Mesenchymal stem cell (in vitro differentiated cells and primary cell): ENCODE measurements around the gene LINC00237. TPM values are rescaled to one million over a fixed set of nuclear protein-coding genes. Genes with fewer than 3 reads are reported as not detected.

Experiments used
- DNase-seq: peaks from one replicate; pipeline ENCODE4 v3.0.0-alpha.2; 2013
- H2AFZ ChIP-seq: one replicate; pipeline ENCODE4 v1.6.1; 2013; ENCODE audit warnings: low read depth, mild to moderate bottlenecking, control low read depth, inconsistent platforms, low read length, moderate library complexity
- H2AK5ac ChIP-seq: 2 replicates; pipeline ENCODE4 v1.6.1; 2013; ENCODE audit warnings: low read length, moderate library complexity, mild to moderate bottlenecking, inconsistent platforms; ENCODE audit not compliant: severe bottlenecking
- H2BK120ac ChIP-seq: one replicate; pipeline ENCODE4 v1.6.1; 2013; ENCODE audit warnings: low read depth, mild to moderate bottlenecking, inconsistent platforms, low read length, moderate library complexity
- H2BK12ac ChIP-seq, 2 experiments: one replicate each; pipeline ENCODE4 v1.6.1; 2013; ENCODE audit warnings: inconsistent platforms in 2 of 2, low read length in 2 of 2, mild to moderate bottlenecking in 2 of 2, moderate library complexity in 2 of 2, control low read depth in 1 of 2
- H2BK15ac ChIP-seq: one replicate; pipeline ENCODE4 v1.6.1; 2013; ENCODE audit warnings: mild to moderate bottlenecking, low read depth, inconsistent platforms; ENCODE audit not compliant: poor library complexity, severe bottlenecking
- H2BK5ac ChIP-seq: 2 replicates; pipeline ENCODE4 v1.6.1; 2013; ENCODE audit warnings: low read depth, mild to moderate bottlenecking, low read length, control low read depth, inconsistent platforms; ENCODE audit not compliant: poor library complexity, severe bottlenecking
- H3K14ac ChIP-seq, 2 experiments: one replicate each; pipeline ENCODE4 v1.6.1; 2013; ENCODE audit warnings: inconsistent platforms in 2 of 2, low read length in 2 of 2, control low read depth in 1 of 2, mild to moderate bottlenecking in 1 of 2, moderate library complexity in 1 of 2
- H3K18ac ChIP-seq, 2 experiments: one replicate each; pipeline ENCODE4 v1.6.1; 2013; ENCODE audit warnings: inconsistent platforms in 2 of 2, low read length in 2 of 2, control low read depth in 1 of 2, low read depth in 1 of 2, mild to moderate bottlenecking in 1 of 2
- H3K23ac ChIP-seq, 2 experiments: one replicate each; pipeline ENCODE4 v1.6.1; 2013; ENCODE audit warnings: inconsistent platforms in 2 of 2, low read length in 2 of 2, mild to moderate bottlenecking in 2 of 2, moderate library complexity in 2 of 2, control low read depth in 1 of 2
- H3K27ac ChIP-seq: 2 replicates; pipeline ENCODE4 v1.5.1; 2013; ENCODE audit warnings: mild to moderate bottlenecking, moderate library complexity, low read length, control low read depth, inconsistent platforms; ENCODE audit not compliant: poor library complexity, severe bottlenecking
- H3K27me3 ChIP-seq, 2 experiments: 2 replicates each; pipeline versions ENCODE4 v1.6.1 to v1.7.0; 2013; ENCODE audit warnings: low read length in 2 of 2, mild to moderate bottlenecking in 2 of 2, moderate library complexity in 2 of 2, control low read depth in 1 of 2, inconsistent platforms in 1 of 2; ENCODE audit not compliant: control insufficient read depth in 1 of 2, insufficient read depth in 1 of 2
- H3K36me3 ChIP-seq, 2 experiments: 2 replicates each; pipeline versions ENCODE4 v1.6.1 to v1.7.0; 2013; ENCODE audit warnings: low read length in 2 of 2, control low read depth in 1 of 2, inconsistent platforms in 1 of 2, low read depth in 1 of 2, mild to moderate bottlenecking in 1 of 2; ENCODE audit not compliant: insufficient read depth in 2 of 2, control insufficient read depth in 1 of 2
- H3K4ac ChIP-seq, 2 experiments: one replicate each; pipeline ENCODE4 v1.6.1; 2013; ENCODE audit warnings: inconsistent platforms in 2 of 2, low read length in 2 of 2, mild to moderate bottlenecking in 2 of 2, moderate library complexity in 2 of 2, control low read depth in 1 of 2, low read depth in 1 of 2
- H3K4me1 ChIP-seq: 2 replicates; pipeline ENCODE4 v1.6.1; 2013; ENCODE audit warnings: low read depth, low read length, control low read depth; ENCODE audit not compliant: control insufficient read depth, insufficient read depth
- H3K4me2 ChIP-seq: 2 replicates; pipeline ENCODE4 v1.6.1; 2013; ENCODE audit warnings: low read length, mild to moderate bottlenecking, inconsistent platforms; ENCODE audit not compliant: poor library complexity, severe bottlenecking
- H3K4me3 ChIP-seq, 2 experiments: 2 replicates each; pipeline versions ENCODE4 v1.5.1 to v1.7.0; 2013; ENCODE audit warnings: low read length in 2 of 2, mild to moderate bottlenecking in 2 of 2, control low read depth in 1 of 2, low read depth in 1 of 2; ENCODE audit not compliant: insufficient read depth in 1 of 2
- H3K79me1 ChIP-seq: replicated peaks from 2 replicates; pipeline ENCODE4 v1.6.1; 2013; ENCODE audit warnings: mild to moderate bottlenecking, control low read depth, low read length, inconsistent platforms; ENCODE audit not compliant: poor library complexity, severe bottlenecking
- H3K9ac ChIP-seq: 2 replicates; pipeline ENCODE4 v1.7.0; 2013; ENCODE audit warnings: mild to moderate bottlenecking, low read length, moderate library complexity
- H3K9me3 ChIP-seq: 2 replicates; pipeline ENCODE4 v1.7.0; 2013; ENCODE audit warnings: mild to moderate bottlenecking, low read length; ENCODE audit not compliant: control insufficient read depth
- H4K8ac ChIP-seq: one replicate; pipeline ENCODE4 v1.6.1; 2013; ENCODE audit warnings: inconsistent platforms, mild to moderate bottlenecking, low read length, moderate library complexity
- H4K91ac ChIP-seq: one replicate; pipeline ENCODE4 v1.6.1; 2013; ENCODE audit warnings: mild to moderate bottlenecking, low read length, inconsistent platforms
- WGBS: methylation state at CpG from one replicate; pipeline ENCODE4 v1.1.7; 2013; ENCODE audit warnings: mixed read lengths; 5-methylcytosine and 5-hydroxymethylcytosine counted together
- polyA plus RNA-seq, 2 experiments: library from polyadenylated mRNA; stranded (reverse); fragments of 200-250 nt; gene quantifications; one replicate each; pipeline ENCODE4 v1.2.3, GENCODE V29; 2013

The LINC00237 gene
- polyA plus RNA-seq (2013, experiment 1 of 2), result not detected
- not detected for polyA plus RNA-seq (2013, experiment 2 of 2)

- Histone ChIP-seq H2BK15ac (no peak within 1 kb of the TSS), H3K4ac (no peak within 1 kb of the TSS), H3K27ac (no peak within 1 kb of the TSS), H3K4me2 (no peak within 1 kb of the TSS), H3K4me3 (peak within 1 kb of the TSS in 1 of 2 experiments; percentile 37), H3K9ac (no peak within 1 kb of the TSS), H3K9me3 (no peaks in the 10 kb centered on the region), H3K36me3 (no peaks in the 10 kb centered on the region), H4K8ac (no peak within 1 kb of the TSS), H3K23ac (peak within 1 kb of the TSS in 1 of 2 experiments; percentile 55), H3K27me3 (peaks cover 80 to 82% of the 10 kb centered on the region in 2 experiments), H2AK5ac (no peak within 1 kb of the TSS), H3K14ac (no peak within 1 kb of the TSS), H3K4me1 (peaks cover 21% of the 10 kb centered on the region), H2BK12ac (no peak within 1 kb of the TSS), H2AFZ (no peak within 1 kb of the TSS), H2BK5ac (no peak within 1 kb of the TSS), H3K79me1 (no peaks in the 10 kb centered on the region), H3K18ac (no peak within 1 kb of the TSS), H2BK120ac (no peak within 1 kb of the TSS), H4K91ac (no peak within 1 kb of the TSS)
- WGBS, result 5% methylated on average over 37 of the region's 43 CpGs
- DNase-seq, result no peak
These were observed at the start of gene LINC00237 for GRCh38 chr20:21106171-21107017. Gene LINC00237 (minus strand): TSS chr20:21106358.

GRCh38 chr20:21155268-21155667 is 49.1 kb upstream of the LINC00237 start:
- DNase-seq, result no peak
- no peak overlapping the region for H4K91ac ChIP-seq
- no peak overlapping the region for H2BK120ac ChIP-seq
- H3K9me3 ChIP-seq, result no peaks in the 10 kb centered on the region
- no peak overlapping the region for H3K14ac ChIP-seq
- H2BK15ac ChIP-seq, result no peak overlapping the region
- H2AK5ac ChIP-seq, result no peak overlapping the region
- no peaks in the 10 kb centered on the region for H3K27me3 ChIP-seq
- no peak overlapping the region for H3K18ac ChIP-seq
- H3K27ac ChIP-seq, result no peak overlapping the region
- no peak overlapping the region for H2AFZ ChIP-seq
- 99% methylated on average over 4 of the region's 5 CpGs for WGBS
- no peak overlapping the region for H4K8ac ChIP-seq
- no peak overlapping the region for H3K23ac ChIP-seq
- H2BK12ac ChIP-seq, result no peak overlapping the region
- no peak overlapping the region for H3K9ac ChIP-seq
- H3K79me1 ChIP-seq, result peaks cover 1% of the 10 kb centered on the region
- no peaks in the 10 kb centered on the region for H3K4me1 ChIP-seq
- no peak overlapping the region for H3K4me2 ChIP-seq
- H2BK5ac ChIP-seq, result no peak overlapping the region
- no peak overlapping the region for H3K4me3 ChIP-seq
- peaks cover 0 to 9% of the 10 kb centered on the region in 2 experiments for H3K36me3 ChIP-seq
- H3K4ac ChIP-seq, result no peak overlapping the region

- H3K18ac ChIP-seq, result no peak overlapping the region
- H3K14ac ChIP-seq, result no peak overlapping the region
- 50% methylated on average over 2 of the region's 2 CpGs for WGBS
These were observed 48.5 kb upstream of the LINC00237 start for GRCh38 chr20:21154692-21155091.

GRCh38 chr20:21151791-21152190 is 45.6 kb upstream of the LINC00237 start:
- no peak overlapping the region for H3K4me3 ChIP-seq
- no peak overlapping the region for H3K18ac ChIP-seq
- H3K4me2 ChIP-seq, result no peak overlapping the region
- no peaks in the 10 kb centered on the region for H3K79me1 ChIP-seq
- no peak overlapping the region for H2AK5ac ChIP-seq
- no peak overlapping the region for H3K23ac ChIP-seq
- no peak overlapping the region for H2BK15ac ChIP-seq
- H2AFZ ChIP-seq, result no peak overlapping the region
- H4K8ac ChIP-seq, result no peak overlapping the region
- no peaks in the 10 kb centered on the region for H3K9me3 ChIP-seq
- no peak overlapping the region for H2BK120ac ChIP-seq
- H3K27me3 ChIP-seq, result no peaks in the 10 kb centered on the region
- DNase-seq, result no peak
- no peak overlapping the region for H3K27ac ChIP-seq
- no peak overlapping the region for H3K9ac ChIP-seq
- no peak overlapping the region for H3K4ac ChIP-seq
- no peak overlapping the region for H2BK5ac ChIP-seq
- no peaks in the 10 kb centered on the region for H3K4me1 ChIP-seq
- peaks cover 8 to 19% of the 10 kb centered on the region in 2 experiments for H3K36me3 ChIP-seq
- 97% methylated on average over 5 of the region's 5 CpGs for WGBS
- H2BK12ac ChIP-seq, result no peak overlapping the region
- no peak overlapping the region for H3K14ac ChIP-seq
- H4K91ac ChIP-seq, result no peak overlapping the region

More at GRCh38 chr20:21154692-21155091, 48.5 kb upstream of the LINC00237 start:
- no peak overlapping the region for H2AFZ ChIP-seq
- no peaks in the 10 kb centered on the region for H3K9me3 ChIP-seq
- no peaks in the 10 kb centered on the region for H3K4me1 ChIP-seq
- no peak overlapping the region for H3K9ac ChIP-seq
- H3K27me3 ChIP-seq, result no peaks in the 10 kb centered on the region
- no peak overlapping the region for H3K27ac ChIP-seq
- no peak overlapping the region for H2BK5ac ChIP-seq
- no peak overlapping the region for H2BK120ac ChIP-seq
- no peak overlapping the region for H2AK5ac ChIP-seq
- H3K36me3 ChIP-seq, result peaks cover 4 to 12% of the 10 kb centered on the region in 2 experiments
- H3K79me1 ChIP-seq, result peaks cover 1% of the 10 kb centered on the region
- H3K4me3 ChIP-seq, result no peak overlapping the region
- no peak overlapping the region for H3K4me2 ChIP-seq
- no peak overlapping the region for H3K4ac ChIP-seq
- H3K23ac ChIP-seq, result no peak overlapping the region
- no peak overlapping the region for H2BK12ac ChIP-seq
- H4K91ac ChIP-seq, result no peak overlapping the region
- H4K8ac ChIP-seq, result no peak overlapping the region
- H2BK15ac ChIP-seq, result no peak overlapping the region
- DNase-seq, result no peak
